Measurements from ENCODE around the gene FGG.
"Not testable (repeated sequence)": the region's sequence is repeated elsewhere in the genome, so short reads cannot be mapped to it uniquely, and the experiment has no call there.

Gene FGG

DNA sequence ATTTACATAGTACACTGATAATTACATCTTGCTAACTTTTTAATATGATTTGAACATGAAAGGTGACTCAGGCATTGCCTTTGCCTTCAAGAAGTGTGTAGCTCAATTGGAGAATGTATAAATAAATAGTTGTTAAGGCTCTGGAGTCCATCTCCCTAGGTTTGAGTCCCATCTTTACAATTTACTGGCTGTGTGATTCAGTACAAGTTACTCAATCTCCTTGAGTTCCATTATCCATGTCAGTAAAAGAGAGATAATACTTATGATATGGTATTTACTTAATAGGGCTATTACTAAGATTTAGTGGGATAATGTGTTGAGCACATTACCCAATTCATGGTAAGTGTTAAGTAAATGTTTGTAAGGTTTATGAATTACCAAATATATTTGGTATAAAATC lies 1.9 kb upstream of the FGG start:
- intact Hi-C loops (cut with DNase I), result no loop called here
- DNase-seq, result no peak

GRCh38 chr4:154611833-154612232 lies 623 bp downstream of the FGG start:
- intact Hi-C loops (cut with DNase I), result no loop called here
- DNase-seq, result no peak

DNA sequence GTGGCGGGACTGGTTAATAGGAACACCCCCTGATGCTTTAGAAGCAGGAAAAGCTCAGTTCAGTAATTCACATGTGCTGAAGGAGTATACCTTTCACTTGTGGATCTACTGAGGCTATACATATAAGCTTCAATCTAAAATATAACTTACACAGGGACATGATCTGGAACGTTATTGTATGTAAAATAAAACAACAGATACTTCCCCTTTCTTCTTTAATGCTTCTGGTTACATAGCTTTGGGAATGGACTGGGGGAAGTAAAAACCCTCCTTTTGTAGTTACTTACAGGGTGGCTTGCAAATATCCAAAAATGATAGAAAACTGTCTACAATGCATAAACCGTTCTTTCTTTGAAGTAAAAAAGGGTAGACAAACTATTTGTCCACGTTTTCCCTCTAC lies 1.9 kb downstream of the FGG start:
- intact Hi-C loops (cut with DNase I), result no loop called here
- no peak for DNase-seq

- no peak for DNase-seq
- intact Hi-C loops (cut with DNase I), result no loop called here
These were observed 2.9 kb downstream of the FGG start for GRCh38 chr4:154609532-154609931.

DNA sequence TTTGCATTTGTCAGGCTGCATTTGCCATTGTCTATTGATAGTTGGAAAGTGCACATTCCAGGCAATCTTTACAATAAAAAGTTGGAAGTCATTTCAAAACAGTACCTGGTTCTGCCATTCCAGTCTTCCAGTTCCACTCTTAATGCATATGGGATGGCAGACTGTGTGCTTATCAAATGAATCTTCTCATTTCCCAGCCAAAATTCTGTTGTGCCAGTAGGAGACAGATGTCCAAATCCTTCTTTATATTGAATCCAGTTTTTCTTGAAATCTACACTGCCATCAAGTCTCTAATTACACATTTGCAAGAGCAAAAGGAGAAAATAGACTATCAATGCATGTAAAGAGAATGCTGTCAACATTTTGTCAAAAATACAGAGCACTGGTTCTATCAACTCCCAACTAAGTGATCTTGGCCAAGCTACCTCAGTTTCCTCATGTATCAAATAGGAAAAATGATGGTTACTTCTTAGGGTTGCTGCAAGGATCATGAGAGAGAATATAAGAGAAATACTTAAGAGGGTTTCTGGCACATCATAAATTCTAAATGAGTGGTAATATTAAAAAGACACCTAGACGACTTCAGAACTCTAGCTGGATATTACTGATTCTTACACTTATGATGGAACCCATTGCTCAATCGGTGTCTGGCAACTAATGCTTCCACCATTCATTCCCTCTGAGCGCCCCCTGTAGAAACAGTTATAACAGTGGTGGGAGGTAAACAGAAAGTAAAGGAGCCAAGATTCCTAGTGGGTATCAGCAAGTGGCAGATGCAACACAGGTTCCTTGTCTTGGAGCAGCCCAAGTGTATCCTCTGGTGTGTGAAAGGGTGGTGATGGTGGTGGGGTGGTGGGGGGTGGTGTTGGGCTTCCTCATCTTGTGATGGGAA lies 3.8 kb downstream of the FGG start:
- intact Hi-C loops (cut with DNase I), result no loop called here
- DNase-seq, result no peak

GRCh38 chr4:154606728-154607723 lies 5.4 kb downstream of the FGG start:
- no peak for DNase-seq
- intact Hi-C loops (cut with DNase I), result no loop called here

DNA sequence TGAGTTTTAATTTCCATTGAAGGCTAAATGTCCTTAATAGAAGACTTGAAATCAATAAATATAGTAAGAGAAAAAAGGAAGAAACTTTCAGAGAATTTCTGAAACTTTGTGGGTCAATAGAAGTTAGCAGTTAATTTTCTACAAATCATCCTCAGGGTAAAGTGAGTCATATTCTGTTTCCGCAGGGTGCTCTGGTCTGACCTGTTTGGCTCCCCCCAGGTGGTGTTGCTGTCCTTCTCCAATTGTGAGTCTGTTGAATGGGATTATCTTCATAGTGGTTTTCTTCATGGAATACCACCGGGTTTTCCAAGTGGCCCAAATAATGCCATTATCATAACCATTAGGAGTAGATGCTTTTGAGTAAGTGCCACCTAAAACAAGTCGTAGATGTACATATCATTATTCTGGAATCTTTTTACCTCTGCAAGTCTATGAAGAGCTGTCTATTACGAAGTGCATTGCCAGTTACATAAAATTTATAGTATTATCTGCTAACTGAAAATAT lies 7.7 kb downstream of the FGG start:
- DNase-seq, result no peak
- intact Hi-C loops (cut with DNase I), result no loop called here

- DNase-seq, result no peak
- intact Hi-C loops (cut with DNase I), result no loop called here
These were observed 9.2 kb downstream of the FGG start for GRCh38 chr4:154603033-154603943.

GRCh38 chr4:154602404-154603020 lies 9.9 kb downstream of the FGG start:
- intact Hi-C loops (cut with DNase I), result no loop called here
- DNase-seq, result no peak

DNA sequence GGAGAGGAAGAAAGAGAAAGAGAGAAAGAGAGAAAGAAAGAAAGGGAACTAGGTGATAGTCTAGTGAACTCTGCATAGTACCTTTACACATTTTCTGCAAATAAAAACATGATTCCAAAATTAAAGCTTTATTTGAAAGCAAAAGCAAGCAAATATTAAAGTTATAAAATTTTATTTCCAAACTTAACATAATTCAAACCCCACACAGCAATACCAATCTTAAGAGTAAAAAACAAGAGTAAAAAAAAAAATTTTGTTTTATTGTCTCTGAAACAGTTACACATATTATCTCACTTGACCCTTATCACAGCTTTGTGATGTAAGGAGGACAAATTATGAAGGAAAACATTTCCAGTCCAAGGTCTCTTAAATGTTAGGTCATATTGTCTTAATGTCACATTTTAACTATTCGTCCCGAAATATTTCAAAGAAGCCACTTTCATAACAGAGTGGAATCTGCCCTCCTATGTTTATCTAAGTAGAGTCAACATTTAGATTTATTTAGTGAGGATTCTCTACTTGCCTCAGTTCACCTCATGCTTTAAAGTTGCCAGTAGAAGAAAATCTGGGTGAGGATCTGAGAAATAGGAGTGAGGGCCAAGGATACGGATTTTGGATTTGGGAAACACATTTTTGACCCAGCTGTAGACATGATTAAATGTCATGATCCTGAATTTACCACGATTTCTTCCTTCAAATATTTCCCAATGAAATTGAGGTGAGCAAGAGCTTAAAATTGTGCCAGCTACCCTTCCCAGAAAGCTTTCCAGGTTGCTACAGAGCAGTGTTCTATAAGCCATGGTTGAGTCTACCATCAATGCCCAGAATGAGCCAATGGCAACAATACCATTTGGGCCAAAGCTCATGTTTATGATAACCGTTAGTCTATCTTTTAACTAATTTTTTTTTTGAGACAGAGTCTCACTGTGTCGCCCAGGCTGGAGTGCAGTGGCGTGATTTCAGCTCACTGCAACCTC lies 14.4 kb downstream of the FGG start:
- no peak for DNase-seq
- intact Hi-C loops (cut with DNase I), result no loop called here

DNA sequence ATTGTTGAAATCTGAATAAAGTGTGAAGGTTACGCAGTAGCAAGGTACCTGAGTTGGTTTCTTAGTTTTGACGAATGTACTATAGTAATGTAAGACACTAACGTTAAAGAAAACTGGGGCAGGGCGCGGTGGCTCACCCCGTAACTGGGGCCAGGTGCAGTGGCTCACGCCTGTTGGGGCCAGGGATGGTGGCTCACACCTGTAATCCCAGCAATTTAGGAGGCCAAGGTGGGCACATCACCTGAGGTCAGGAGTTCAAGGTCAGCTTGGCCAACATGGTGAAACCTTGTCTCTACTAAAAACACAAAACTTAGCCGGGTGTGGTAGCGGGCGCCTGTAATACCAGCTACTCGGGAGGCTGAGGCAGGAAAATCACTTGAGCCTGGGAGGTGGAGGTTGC lies 15.2 kb downstream of the FGG start:
- peak in 2 of 10 donors; percentile 35 to 44 for DNase-seq
- intact Hi-C loops (cut with DNase I), result not testable (repeated sequence)

GRCh38 chr4:154595807-154596206 lies 16.6 kb downstream of the FGG start:
- DNase-seq, result no peak
- intact Hi-C loops (cut with DNase I), result no loop called here

DNA sequence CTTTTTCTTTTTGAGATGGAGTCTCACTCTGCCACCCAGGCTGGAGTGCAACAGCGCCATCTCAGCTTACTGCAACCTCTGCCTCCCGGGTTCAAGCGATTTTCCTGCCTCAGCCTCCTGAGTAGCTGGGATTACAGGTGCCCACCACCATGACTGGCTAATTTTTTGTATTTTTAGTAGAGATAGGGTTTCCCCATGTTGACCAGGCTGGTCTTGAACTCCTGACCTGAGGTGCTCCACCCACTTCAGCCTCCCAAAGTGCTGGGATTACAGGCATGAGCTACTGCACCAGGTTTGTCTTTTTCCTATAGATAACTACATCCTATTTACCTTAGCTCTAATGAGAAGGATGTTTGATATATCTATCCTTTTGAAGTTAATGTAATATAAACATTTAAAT lies 18.1 kb downstream of the FGG start:
- DNase-seq, result peak in 1 of 10 donors; percentile 31
- intact Hi-C loops (cut with DNase I), result not testable (repeated sequence)

DNA sequence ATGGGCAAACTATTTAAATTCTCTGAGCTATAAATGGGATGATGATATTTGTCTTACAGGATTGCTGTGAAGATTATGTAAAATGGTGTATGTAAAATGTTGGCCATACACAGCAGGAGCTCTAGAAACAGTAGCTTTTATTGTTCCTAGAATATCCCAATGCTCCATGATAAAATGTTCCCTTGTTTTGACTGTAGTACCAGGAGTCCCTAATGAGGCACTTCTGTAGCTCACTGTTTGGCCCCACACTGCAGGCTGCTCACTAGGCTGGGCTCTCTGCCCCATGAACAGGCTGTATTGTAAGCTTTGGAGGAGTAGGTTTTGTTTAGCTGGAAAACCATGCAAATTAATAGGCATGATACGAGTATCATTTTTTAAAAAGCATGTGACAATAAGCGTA lies 18.6 kb downstream of the FGG start:
- peak in 5 of 10 donors; percentile 17 to 92 (median 45) for DNase-seq
- intact Hi-C loops (cut with DNase I), result no loop called here

DNA sequence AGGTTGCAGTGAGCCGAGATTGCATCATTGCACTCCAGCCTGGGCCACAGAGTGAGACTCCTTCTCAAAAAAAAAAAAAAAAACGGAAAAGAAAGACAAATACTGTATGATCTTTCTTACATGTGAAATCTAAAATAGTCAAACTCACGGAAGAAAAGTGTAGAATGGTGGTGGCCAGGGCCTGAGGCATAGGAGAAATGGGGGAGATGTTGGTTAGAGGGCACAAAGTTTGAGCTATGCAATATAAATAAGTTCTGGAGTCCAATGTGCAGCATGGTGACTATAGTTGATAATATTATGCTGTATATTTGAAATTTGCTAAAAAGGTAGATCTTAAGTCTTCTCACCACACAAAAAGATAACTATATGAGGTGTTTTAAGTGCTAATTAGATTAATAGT lies 20.6 kb downstream of the FGG start:
- intact Hi-C loops (cut with DNase I), result no loop called here
- DNase-seq, result no peak

- intact Hi-C loops (cut with DNase I), result no loop called here
These were observed 22.0 kb downstream of the FGG start, which contains the start of gene FGA for GRCh38 chr4:154590329-154591006. TSS of gene FGA (minus strand) at chr4:154590742. CDS start at chr4:154590687, 55 bp downstream.

GRCh38 chr4:154589296-154590197 lies 22.9 kb downstream of the FGG start:
- no peak for DNase-seq
- intact Hi-C loops (cut with DNase I), result no loop called here

More at GRCh38 chr4:154590329-154591006, 22.0 kb downstream of the FGG start, which contains the start of gene FGA:
- DNase-seq, result no peak
